IPS-20b (cell line): ENCODE measurements around the gene ARHGAP29.

Experiments used
- H3K27ac ChIP-seq: one replicate; pipeline ENCODE4 v1.5.1; 2013; ENCODE audit warnings: low read length
- H3K27me3 ChIP-seq: 2 replicates; pipeline ENCODE4 v1.6.1; 2013; ENCODE audit warnings: mild to moderate bottlenecking, low read length, inconsistent platforms; ENCODE audit not compliant: insufficient read depth
- H3K36me3 ChIP-seq: 2 replicates; pipeline ENCODE4 v1.6.1; 2013; ENCODE audit warnings: low read depth, mild to moderate bottlenecking, inconsistent platforms, low read length, moderate library complexity; ENCODE audit not compliant: insufficient read depth
- H3K4me1 ChIP-seq: 2 replicates; pipeline ENCODE4 v1.6.1; 2013; ENCODE audit warnings: mild to moderate bottlenecking, control low read depth, inconsistent platforms, low read length, moderate library complexity; ENCODE audit not compliant: insufficient read depth
- H3K4me3 ChIP-seq: 2 replicates; pipeline ENCODE4 v1.5.1; 2013; ENCODE audit warnings: mild to moderate bottlenecking, low read length, inconsistent platforms
- H3K9ac ChIP-seq: 2 replicates; pipeline ENCODE4 v1.6.1; 2013; ENCODE audit warnings: low read depth, mild to moderate bottlenecking, inconsistent platforms, low read length, moderate library complexity
- H3K9me3 ChIP-seq: 2 replicates; pipeline ENCODE4 v1.6.1; 2013; ENCODE audit warnings: mild to moderate bottlenecking, low read depth, low read length, inconsistent platforms; ENCODE audit not compliant: insufficient read depth

The ARHGAP29 gene

GRCh38 chr1:94240822-94241221, 3.4 kb upstream of the ARHGAP29 start:
- H3K9ac ChIP-seq: no peak overlapping the region
- no peak overlapping the region for H3K27ac ChIP-seq
- no peaks in the 10 kb centered on the region for H3K36me3 ChIP-seq
- peaks cover 61% of the 10 kb centered on the region for H3K27me3 ChIP-seq
- no peaks in the 10 kb centered on the region for H3K9me3 ChIP-seq
- H3K4me3 ChIP-seq: no peak overlapping the region
- no peaks in the 10 kb centered on the region; the same call in 1 of the 2 replicates for H3K4me1 ChIP-seq

GRCh38 chr1:94239796-94240195, 2.4 kb upstream of the ARHGAP29 start:
- Histone ChIP-seq H3K4me1 (no peaks in the 10 kb centered on the region; the same call in 1 of the 2 replicates), H3K9me3 (no peaks in the 10 kb centered on the region), H3K27me3 (peaks cover 61% of the 10 kb centered on the region), H3K27ac (no peak overlapping the region), H3K36me3 (no peaks in the 10 kb centered on the region), H3K9ac (no peak overlapping the region), H3K4me3 (no peak overlapping the region)

- no peaks in the 10 kb centered on the region for H3K36me3 ChIP-seq
- no peak overlapping the region for H3K4me3 ChIP-seq
- no peak overlapping the region for H3K9ac ChIP-seq
- H3K4me1 ChIP-seq: peaks cover under 1% of the 10 kb centered on the region
- H3K27me3 ChIP-seq: peaks cover 61% of the 10 kb centered on the region
- H3K9me3 ChIP-seq: no peaks in the 10 kb centered on the region
- H3K27ac ChIP-seq: no peak overlapping the region
These were observed 1.7 kb upstream of the ARHGAP29 start for GRCh38 chr1:94239051-94239450.

GRCh38 chr1:94236630-94237290, 624 bp downstream of the ARHGAP29 start:
- Histone ChIP-seq H3K4me1 (peaks cover 5% of the 10 kb centered on the region), H3K9ac (peak overlapping the region; percentile 50; the same call in 1 of the 2 replicates), H3K4me3 (peak overlapping the region; percentile 73), H3K27ac (no peak overlapping the region), H3K9me3 (no peaks in the 10 kb centered on the region), H3K27me3 (peaks cover 63% of the 10 kb centered on the region), H3K36me3 (no peaks in the 10 kb centered on the region)

GRCh38 chr1:94236013-94236491, 1.3 kb downstream of the ARHGAP29 start:
- peaks cover 5% of the 10 kb centered on the region for H3K4me1 ChIP-seq
- no peaks in the 10 kb centered on the region for H3K36me3 ChIP-seq
- no peak overlapping the region for H3K27ac ChIP-seq
- H3K9me3 ChIP-seq: no peaks in the 10 kb centered on the region
- peak overlapping the region; percentile 73 for H3K4me3 ChIP-seq
- no peak overlapping the region for H3K9ac ChIP-seq
- peaks cover 63% of the 10 kb centered on the region for H3K27me3 ChIP-seq

- Histone ChIP-seq H3K9me3 (no peaks in the 10 kb centered on the region), H3K27me3 (peaks cover 63% of the 10 kb centered on the region), H3K4me3 (no peak overlapping the region), H3K36me3 (no peaks in the 10 kb centered on the region), H3K4me1 (peaks cover 5% of the 10 kb centered on the region), H3K9ac (no peak overlapping the region), H3K27ac (no peak overlapping the region)
These were observed 2.0 kb downstream of the ARHGAP29 start for GRCh38 chr1:94235189-94236012.

GRCh38 chr1:94234615-94235014, 2.8 kb downstream of the ARHGAP29 start:
- Histone ChIP-seq H3K9me3 (no peaks in the 10 kb centered on the region), H3K36me3 (no peaks in the 10 kb centered on the region), H3K4me3 (no peak overlapping the region), H3K4me1 (peaks cover 5% of the 10 kb centered on the region), H3K9ac (no peak overlapping the region), H3K27me3 (peaks cover 56% of the 10 kb centered on the region), H3K27ac (no peak overlapping the region)

- H3K9me3 ChIP-seq: no peaks in the 10 kb centered on the region
- peaks cover 33% of the 10 kb centered on the region for H3K27me3 ChIP-seq
- H3K27ac ChIP-seq: no peak overlapping the region
- H3K4me1 ChIP-seq: peaks cover 5% of the 10 kb centered on the region
- no peak overlapping the region for H3K9ac ChIP-seq
- no peak overlapping the region for H3K4me3 ChIP-seq
- H3K36me3 ChIP-seq: no peaks in the 10 kb centered on the region
These were observed 5.6 kb downstream of the ARHGAP29 start for GRCh38 chr1:94231746-94232145.

GRCh38 chr1:94230920-94231319, 6.5 kb downstream of the ARHGAP29 start:
- Histone ChIP-seq H3K9me3 (no peaks in the 10 kb centered on the region), H3K27me3 (peaks cover 25% of the 10 kb centered on the region), H3K36me3 (no peaks in the 10 kb centered on the region), H3K9ac (no peak overlapping the region), H3K4me3 (no peak overlapping the region), H3K27ac (no peak overlapping the region), H3K4me1 (peaks cover 5% of the 10 kb centered on the region; the same call in 1 of the 2 replicates)

GRCh38 chr1:94228640-94229375, 8.6 kb downstream of the ARHGAP29 start:
- H3K4me3 ChIP-seq: no peak overlapping the region
- H3K36me3 ChIP-seq: no peaks in the 10 kb centered on the region
- peaks cover 3% of the 10 kb centered on the region; the same call in 1 of the 2 replicates for H3K27me3 ChIP-seq
- H3K27ac ChIP-seq: no peak overlapping the region
- peaks cover 2% of the 10 kb centered on the region; the same call in 1 of the 2 replicates for H3K4me1 ChIP-seq
- H3K9ac ChIP-seq: no peak overlapping the region
- H3K9me3 ChIP-seq: no peaks in the 10 kb centered on the region

- H3K9me3 ChIP-seq: no peaks in the 10 kb centered on the region
- no peak overlapping the region for H3K9ac ChIP-seq
- no peaks in the 10 kb centered on the region for H3K27me3 ChIP-seq
- H3K27ac ChIP-seq: no peak overlapping the region
- no peak overlapping the region for H3K4me3 ChIP-seq
- no peaks in the 10 kb centered on the region for H3K4me1 ChIP-seq
- H3K36me3 ChIP-seq: no peaks in the 10 kb centered on the region
These were observed 9.8 kb downstream of the ARHGAP29 start for GRCh38 chr1:94227624-94228023.
